GM11168 (cell line): ENCODE measurements around the gene DNAJC27.
"Not testable (repeated sequence)": the region's sequence is repeated elsewhere in the genome, so short reads cannot be mapped to it uniquely, and the experiment has no call there.

ENCODE experiments used
- in situ Hi-C: fragments of 300-500 bp; cut with MboI; formaldehyde crosslinking; loops from one replicate; pipeline ENCODE4 v1.12.0; 2022; ENCODE audit warnings: low sequenced_read_pairs; ENCODE audit not compliant: unreplicated experiment

Gene DNAJC27

GRCh38 chr2:24971536-24972314, at the start of gene DNAJC27:
DNAJC27 (minus strand) TSS chr2:24971955; CDS start chr2:24971904, 51 bp downstream.
- in situ Hi-C loops: no loop called here

- in situ Hi-C loops: no loop called here
Measured at GRCh38 chr2:25018681-25019080, 46.9 kb upstream of the DNAJC27 start.

GRCh38 chr2:25014631-25015030, 42.9 kb upstream of the DNAJC27 start:
- in situ Hi-C loops: no loop called here

GRCh38 chr2:25011342-25011741, 39.6 kb upstream of the DNAJC27 start:
- in situ Hi-C loops: not testable (repeated sequence)

GRCh38 chr2:25009954-25010353, 38.2 kb upstream of the DNAJC27 start:
- in situ Hi-C loops: no loop called here

- in situ Hi-C loops: no loop called here
Measured at GRCh38 chr2:25002066-25002465, 30.3 kb upstream of the DNAJC27 start.

- in situ Hi-C loops: no loop called here
Measured at GRCh38 chr2:25001325-25001637, 29.5 kb upstream of the DNAJC27 start.

GRCh38 chr2:25000503-25001324, 29.0 kb upstream of the DNAJC27 start:
- in situ Hi-C loops: no loop called here

GRCh38 chr2:25000036-25000435, 28.3 kb upstream of the DNAJC27 start:
- in situ Hi-C loops: no loop called here

- in situ Hi-C loops: not testable (repeated sequence)
Measured at GRCh38 chr2:24999097-24999496, 27.3 kb upstream of the DNAJC27 start.

- in situ Hi-C loops: no loop called here
Measured at GRCh38 chr2:24994146-24994724, 22.5 kb upstream of the DNAJC27 start.

- in situ Hi-C loops: no loop called here
Measured at GRCh38 chr2:24993406-24994145, 21.8 kb upstream of the DNAJC27 start.

- in situ Hi-C loops: loop anchor here (5.0 kb wide), 1 partner anchor 141 kb away; no protein-coding TSS in a partner anchor
Measured at GRCh38 chr2:24986372-24986771, 14.6 kb upstream of the DNAJC27 start.

- in situ Hi-C loops: loop anchor here (5.0 kb wide), 1 partner anchor 142 kb away; no protein-coding TSS in a partner anchor
Measured at GRCh38 chr2:24985511-24985910, 13.8 kb upstream of the DNAJC27 start.

- in situ Hi-C loops: loop anchor here (5.0 kb wide), 1 partner anchor 142 kb away; no protein-coding TSS in a partner anchor
Measured at GRCh38 chr2:24984912-24985311, 13.2 kb upstream of the DNAJC27 start.

GRCh38 chr2:24981411-24982136, 9.8 kb upstream of the DNAJC27 start:
- in situ Hi-C loops: no loop called here

- in situ Hi-C loops: no loop called here
Measured at GRCh38 chr2:24978661-24979060, 6.9 kb upstream of the DNAJC27 start.

GRCh38 chr2:24977631-24978030, 5.9 kb upstream of the DNAJC27 start:
- in situ Hi-C loops: no loop called here

GRCh38 chr2:24973812-24974211, 2.1 kb upstream of the DNAJC27 start:
- in situ Hi-C loops: no loop called here
